DMS 273 treated with DMSO at 0.1 percent for 48 hours (cell line): ENCODE data around the gene SEC14L5.
"Not testable (repeated sequence)": the region's sequence is repeated elsewhere in the genome, so short reads cannot be mapped to it uniquely, and the experiment has no call there.

Experiments
- DNase-seq: peaks from one replicate; lab custom pipeline; 2025; lab: John Stamatoyannopoulos, UW

SEC14L5 gene

DNA sequence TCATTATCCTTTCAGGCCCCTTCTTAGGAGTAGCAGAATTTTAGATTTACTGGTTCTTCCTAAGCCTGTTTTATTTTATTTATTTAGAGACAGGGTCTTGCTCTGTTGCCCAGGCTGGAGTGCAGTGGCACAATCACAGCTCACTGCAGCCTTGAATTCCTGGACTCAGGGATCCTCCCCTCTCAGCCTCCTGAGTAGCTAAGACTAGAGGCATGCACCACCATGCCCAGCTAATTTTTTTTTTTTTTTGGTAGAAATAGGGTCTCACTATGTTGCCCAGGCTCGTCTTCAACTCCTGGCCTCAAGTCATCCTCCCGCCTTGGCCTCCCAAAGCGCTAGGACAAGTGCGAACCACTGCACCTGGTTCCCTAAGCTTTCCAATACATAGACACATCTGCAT lies 28.5 kb upstream of the SEC14L5 start:
- DNase-seq, result not testable (repeated sequence)

DNA sequence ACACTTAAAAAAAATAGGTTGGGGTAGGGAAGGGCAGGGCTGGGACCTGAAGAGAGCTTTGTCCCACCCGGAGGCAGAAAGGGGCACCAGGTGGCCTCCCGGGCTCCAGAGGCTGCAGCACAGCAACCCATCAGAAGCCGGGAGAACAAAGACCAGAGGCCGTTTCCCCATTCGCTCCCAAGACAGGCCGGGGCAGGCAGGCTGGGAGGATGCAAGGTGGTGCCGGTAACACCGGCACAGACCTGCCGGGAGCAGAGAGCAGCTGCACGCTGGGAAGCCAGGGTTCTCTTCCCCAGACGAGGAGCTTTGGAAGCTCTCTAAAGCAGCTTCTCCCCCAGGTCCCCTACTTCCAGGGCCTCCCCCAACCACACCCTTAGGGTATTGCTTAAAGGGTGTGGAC lies 26.7 kb upstream of the SEC14L5 start:
- DNase-seq, result no peak

DNA sequence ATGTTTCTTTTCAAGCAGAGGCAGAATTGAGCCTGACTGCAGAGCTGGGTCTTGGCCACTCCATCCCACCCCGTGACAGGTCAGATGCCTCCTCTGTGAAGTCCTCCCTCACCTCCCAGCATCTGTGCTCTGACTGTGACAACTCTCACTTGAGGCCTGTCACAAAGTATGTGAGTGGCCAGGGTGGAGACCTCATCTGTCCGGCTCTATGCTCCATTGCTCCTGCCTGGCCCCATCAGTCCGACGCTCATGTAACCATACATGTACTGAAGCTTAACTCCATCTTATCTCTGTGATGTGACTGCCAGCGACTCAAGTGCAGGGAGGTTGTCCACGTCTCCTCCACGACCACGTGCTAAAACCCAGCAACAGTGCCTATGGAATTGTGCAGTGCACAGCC lies 24.7 kb upstream of the SEC14L5 start:
- no peak for DNase-seq

DNA sequence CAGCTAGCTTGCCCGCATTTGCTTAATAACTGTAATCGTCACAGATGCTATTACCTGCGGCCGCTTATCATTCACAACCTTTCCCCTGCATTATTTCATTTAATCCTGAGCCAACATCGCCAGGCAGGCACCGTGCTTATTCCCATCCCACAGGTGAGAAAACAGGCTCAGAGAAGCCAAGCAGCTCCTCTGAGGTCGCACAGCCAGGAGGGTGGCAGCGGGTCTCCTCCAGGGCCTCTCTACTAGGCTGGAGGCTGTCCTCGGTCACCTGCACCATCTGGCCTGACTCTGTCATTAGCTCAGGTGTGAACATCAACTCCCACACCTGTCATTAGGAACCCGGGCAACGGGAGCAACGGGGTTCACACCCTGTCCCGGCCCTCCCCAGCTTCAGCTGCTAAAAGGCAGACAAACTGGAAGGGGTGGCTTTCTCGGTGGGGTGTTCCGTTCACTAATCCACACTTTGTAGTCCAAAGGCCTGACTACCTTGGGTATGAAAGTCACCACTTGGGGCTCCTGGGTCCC lies 24.2 kb upstream of the SEC14L5 start:
- DNase-seq, result no peak

DNA sequence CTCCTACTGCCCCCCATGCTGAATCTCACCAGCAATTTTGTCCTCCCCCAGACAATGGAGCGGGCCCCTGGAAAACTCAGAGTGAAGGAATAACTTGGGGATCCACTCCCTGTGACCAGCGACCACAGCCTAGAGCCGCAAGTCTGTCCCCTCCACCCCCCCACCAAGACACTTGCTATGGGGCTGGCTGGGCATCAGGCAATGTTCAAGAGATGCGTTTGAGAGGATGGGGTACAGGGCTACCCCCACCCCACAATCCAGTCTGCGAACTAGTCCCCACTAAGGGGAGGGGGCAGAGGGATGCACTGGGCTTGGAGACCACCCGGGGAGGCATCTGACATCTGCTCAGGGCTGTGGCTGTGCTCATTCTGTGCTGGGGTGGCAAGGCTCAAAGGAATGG lies 23.5 kb upstream of the SEC14L5 start:
- DNase-seq, result no peak

DNA sequence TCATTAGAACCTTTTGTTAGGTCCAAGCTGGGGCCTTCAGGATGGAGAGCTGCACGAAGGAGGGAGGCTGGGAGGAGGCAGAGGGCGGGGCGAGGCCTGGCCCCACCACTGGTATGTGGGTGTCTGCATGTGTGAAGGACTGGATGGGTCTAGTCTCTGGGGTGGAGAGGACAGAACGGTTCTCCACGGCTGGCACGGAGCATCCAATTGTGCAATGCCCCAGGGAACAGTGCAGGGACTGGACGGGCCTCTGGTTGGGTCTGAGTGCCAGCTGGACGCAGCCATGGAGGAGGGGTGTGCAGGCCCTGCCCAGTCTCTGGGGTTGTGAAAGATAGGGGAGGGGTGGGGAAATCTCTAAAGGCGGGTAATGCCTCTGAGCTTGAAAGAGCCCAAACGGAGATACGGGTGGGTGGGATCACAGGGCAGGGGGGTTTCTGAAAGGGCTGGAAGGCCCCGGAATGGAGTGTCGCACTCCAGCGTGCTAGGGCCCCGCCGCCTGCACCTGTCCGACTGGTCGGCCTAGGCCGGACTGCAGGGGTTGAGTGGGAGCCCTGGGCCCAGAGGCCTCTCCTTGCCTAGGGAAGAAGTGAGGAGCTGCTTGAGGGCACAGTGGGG lies 22.8 kb upstream of the SEC14L5 start:
- no peak for DNase-seq

DNA sequence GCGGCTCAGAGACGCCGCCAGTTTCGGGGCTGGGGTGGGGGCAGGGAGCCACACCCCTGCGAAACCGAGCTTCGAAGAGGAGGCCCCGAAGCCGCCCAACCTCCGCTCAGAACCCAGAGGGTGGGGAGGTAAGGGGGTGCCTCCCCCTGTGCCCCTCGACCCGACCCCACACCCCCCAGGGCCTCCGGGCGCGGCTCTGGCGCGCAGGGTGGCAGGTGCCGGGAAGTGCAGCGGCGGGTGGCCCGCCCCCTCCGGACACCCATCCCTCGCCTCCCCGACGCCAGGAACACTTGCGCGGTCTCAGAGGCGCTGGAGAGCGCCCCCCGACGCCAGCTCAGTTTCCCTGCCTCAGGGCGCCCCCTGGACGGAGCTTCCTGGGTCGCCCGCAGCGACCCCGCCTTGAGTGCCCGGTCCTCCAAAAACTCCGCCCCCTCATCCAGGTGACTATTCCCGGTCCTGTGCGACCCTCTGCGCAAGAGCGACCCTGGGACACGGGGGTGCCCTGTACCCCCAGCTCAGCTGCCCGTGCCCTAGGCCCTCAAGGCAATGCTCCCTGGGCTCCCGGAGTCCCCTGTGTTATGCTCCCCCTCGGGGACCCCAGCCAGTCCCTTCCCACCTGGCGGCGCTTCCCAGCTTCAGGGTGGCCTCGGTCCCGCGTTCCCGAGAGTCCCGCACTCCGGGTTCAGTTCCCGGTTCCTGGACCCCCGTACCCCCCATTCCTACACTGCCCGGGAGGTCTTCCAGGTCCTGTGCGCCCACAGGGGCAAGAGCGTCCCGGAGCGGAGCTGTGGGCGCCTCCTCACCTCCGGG lies 21.7 kb upstream of the SEC14L5 start:
- no peak for DNase-seq

- DNase-seq, result no peak
Measured at GRCh38 chr16:4936991-4937781, 20.9 kb upstream of the SEC14L5 start, which contains the start of gene PPL. PPL (minus strand) TSS chr16:4937148; CDS start chr16:4937045, 103 bp downstream.

GRCh38 chr16:4937782-4938682 lies 20.1 kb upstream of the SEC14L5 start:
- DNase-seq, result no peak

DNA sequence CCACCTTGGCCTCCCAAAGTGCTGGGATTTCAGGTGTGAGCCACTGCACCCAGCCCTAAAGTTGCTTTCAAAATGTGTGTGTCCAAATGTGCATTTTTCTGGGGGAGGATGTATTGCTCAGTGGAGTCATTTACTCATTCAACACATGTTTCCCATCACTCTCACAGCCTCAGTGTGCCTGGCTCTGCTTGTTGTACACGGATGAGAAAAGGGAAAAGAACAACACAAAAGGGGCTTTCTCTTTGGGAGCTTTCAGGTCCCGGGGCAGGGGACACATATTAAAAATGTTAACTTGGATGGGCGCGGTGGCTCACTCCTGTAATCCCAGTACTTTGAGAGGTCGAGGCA lies 19.5 kb upstream of the SEC14L5 start:
- no peak for DNase-seq

- no peak for DNase-seq
Measured at GRCh38 chr16:4940719-4941118, 17.4 kb upstream of the SEC14L5 start.

- DNase-seq, result no peak
Measured at GRCh38 chr16:4942481-4942880, 15.6 kb upstream of the SEC14L5 start.

DNA sequence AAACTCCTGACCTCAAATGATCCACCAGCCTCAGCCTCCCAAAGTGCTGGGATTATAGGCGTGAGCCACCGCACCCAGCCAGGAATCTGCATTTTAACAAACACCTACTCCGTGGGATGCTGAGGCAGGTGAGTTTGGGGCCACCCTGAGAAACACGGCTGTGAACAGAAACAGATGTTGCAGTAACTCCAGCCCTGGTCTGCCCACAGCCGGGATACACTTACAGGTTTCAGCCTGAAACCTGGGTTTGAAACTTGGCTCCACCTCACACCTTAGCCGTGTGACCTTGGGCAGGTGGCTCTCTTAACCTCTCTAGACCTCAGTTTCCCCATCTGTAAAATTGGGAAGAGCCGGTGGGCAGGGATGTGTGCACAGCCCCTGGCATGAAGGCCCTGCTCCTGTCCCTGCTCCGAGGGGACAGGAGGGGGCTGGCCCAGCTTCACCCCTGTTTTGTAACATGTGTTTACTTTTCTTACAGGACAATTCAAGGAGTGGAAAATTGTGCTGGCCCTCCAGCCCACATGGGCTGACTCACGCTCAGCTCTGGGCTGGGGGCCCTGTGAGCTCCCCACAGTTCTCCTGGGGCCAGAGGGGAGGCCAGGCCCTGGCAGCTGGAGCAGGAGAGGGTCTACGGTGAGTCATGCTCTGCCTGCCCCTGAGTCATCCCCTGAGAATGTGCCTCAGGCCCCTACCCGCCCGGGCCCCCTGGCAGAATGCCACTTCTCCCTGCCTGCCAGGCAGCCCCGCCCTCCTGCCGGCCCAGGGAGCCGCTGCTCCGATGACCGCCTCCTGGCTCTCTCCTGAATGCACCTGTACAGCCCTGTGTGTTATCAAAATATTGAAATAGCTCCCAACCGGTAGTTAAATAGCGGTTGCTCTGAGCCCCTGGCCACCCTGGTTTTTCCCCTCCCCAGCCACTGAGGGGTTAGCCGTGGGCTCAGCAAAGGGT lies 13.5 kb upstream of the SEC14L5 start:
- DNase-seq, result peak; percentile 91

GRCh38 chr16:4945560-4946502 lies 12.3 kb upstream of the SEC14L5 start:
- DNase-seq, result no peak

DNA sequence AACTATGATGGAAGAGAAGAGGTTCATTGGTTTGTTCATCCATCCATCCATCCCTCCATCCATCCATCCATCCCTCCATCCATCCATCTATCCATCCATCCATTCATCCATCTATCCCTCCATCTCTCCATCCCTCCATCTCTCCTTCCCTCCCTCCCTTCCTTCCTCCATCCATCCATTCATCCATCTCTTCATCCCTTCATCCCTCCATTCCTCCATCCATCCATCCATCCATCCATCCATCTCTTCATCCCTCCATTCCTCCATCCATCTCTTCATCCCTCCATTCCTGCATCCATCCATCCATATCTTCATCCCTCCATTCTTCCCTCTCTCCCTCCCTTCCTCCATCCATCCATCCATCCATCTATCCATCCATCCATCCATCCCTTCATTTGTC lies 11.2 kb upstream of the SEC14L5 start:
- DNase-seq, result no peak

DNA sequence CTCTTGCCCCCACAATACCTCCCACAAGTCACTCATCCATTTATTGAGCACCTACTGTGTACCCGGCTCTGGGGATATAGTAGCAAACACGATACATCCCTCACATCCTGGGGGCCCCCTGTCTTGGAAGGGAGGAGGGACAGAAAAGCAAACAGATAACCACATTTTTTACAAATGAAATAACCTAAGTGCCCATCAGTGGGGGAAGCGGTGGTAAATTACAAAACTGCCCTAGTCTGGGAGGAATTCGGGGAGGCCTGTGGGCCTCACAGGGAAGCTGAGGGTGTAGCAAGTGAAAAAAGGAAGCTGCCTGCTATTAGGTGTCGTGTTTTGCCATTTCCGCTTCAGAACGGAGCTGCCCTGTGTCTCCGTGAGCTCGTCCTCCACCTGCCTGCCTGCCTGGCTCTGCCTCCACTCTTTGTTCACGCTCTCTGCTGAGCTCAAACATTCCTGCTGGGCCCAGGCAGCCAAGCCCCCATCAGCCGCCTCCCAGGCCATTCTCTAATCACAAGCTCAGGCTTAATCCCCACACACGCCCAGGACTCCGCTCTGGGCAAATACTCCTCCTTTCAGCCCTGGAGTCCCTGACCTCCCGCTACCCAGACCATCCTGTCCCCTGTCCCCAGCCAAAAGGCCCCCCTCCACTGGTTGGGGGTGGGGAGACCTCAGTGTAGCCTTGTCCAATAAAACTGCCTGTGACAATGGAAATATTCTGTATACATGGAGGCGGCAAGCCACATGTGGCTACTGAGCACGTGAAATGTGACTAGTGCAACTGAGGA lies 10.2 kb upstream of the SEC14L5 start:
- no peak for DNase-seq

DNA sequence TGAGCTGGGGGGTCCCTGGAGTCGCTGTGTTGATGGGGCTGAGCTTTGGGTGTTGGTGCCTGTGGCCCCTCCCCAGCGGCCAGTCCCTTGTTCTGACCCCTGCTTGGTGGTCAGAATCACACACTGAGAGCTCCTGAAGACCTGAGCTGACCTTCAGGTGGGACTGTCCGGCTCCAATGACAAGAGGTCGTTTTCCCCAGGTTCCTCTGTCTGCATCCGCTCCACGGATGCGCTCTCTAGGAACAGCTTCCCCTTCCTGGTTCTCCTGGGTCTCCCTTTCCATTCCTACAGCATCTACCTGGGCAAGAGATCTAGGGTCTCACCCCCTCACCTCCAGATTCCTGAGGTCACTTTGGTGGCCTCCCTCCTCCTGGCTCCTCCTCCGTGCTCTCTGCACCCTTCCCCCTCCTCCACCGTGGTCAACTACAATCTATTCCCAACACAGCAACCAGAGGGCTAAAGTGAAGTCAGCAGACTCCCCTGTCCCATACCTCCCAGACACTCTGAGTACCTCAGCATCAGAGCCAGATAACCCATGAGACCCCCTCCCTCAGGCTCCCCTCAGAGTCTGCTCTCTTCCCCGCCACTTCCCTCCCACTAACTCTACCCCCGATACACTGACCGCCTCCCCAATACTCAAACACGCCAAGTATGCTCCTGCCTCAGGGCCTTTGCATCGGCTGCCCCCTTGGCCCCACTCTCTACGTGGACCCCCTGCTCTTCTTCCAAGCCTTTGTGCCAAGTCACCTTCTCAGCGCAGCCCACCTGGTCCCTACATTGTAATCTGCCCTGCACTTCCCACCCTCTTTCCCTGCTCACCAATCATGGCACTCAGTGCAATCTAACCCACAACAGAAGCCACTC lies 9.0 kb upstream of the SEC14L5 start:
- no peak for DNase-seq

DNA sequence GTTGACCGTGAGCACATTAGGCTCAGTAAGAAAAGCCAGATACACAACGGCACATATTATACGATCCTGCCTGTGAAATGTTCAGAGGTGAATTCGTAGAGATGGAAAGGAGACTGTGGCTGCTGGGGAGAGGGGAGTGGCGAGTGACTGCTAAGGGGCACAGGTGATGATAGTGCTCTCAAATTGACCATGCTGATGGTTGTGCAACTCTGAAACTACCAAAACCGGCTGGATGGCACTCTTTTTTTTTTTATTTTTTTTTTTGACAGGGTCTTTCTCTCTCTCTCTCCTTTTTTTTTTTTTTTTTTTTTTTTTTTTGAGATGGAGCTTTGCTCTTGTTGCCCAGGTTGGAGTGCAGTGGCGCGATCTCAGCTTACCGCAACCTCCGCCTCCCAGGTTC lies 8.1 kb upstream of the SEC14L5 start:
- no peak for DNase-seq
